Parathyroid adenoma (tissue), 2 donors: ENCODE data around the gene LAMA4.

ENCODE experiments used
- H2AFZ ChIP-seq: fragments of 300-600 bp; sonication (generic); one replicate; pipeline ENCODE4 v1.7.0; 2017; ENCODE audit warnings: antibody characterized with exemption, mild to moderate bottlenecking
- H3K27ac ChIP-seq: fragments of 300-600 bp; sonication (generic); one replicate; pipeline ENCODE4 v1.7.0; 2017
- H3K27me3 ChIP-seq: fragments of 300-600 bp; sonication (generic); one replicate; pipeline ENCODE4 v1.7.0; 2017; ENCODE audit warnings: low read length; ENCODE audit not compliant: control insufficient read depth, insufficient read depth
- H3K36me3 ChIP-seq: fragments of 300-600 bp; sonication (generic); one replicate; pipeline ENCODE4 v1.7.0; 2017; ENCODE audit warnings: low read length; ENCODE audit not compliant: control insufficient read depth, insufficient read depth
- H3K4me1 ChIP-seq: fragments of 300-600 bp; sonication (generic); one replicate; pipeline ENCODE4 v1.7.0; 2017; ENCODE audit warnings: control low read depth
- H3K4me2 ChIP-seq: fragments of 300-600 bp; sonication (generic); one replicate; pipeline ENCODE4 v1.7.0; 2017; ENCODE audit warnings: low read length
- H3K4me3 ChIP-seq: fragments of 300-600 bp; sonication (generic); one replicate; pipeline ENCODE4 v1.7.0; 2017; ENCODE audit warnings: low read depth, low read length
- H3K79me2 ChIP-seq: fragments of 300-600 bp; sonication (generic); one replicate; pipeline ENCODE4 v1.7.0; 2017; ENCODE audit warnings: control low read depth
- H3K9ac ChIP-seq: fragments of 300-600 bp; sonication (generic); one replicate; pipeline ENCODE4 v1.7.0; 2017; ENCODE audit warnings: mild to moderate bottlenecking
- H3K9me3 ChIP-seq: fragments of 300-600 bp; sonication (generic); one replicate; pipeline ENCODE4 v1.7.0; 2017; ENCODE audit warnings: low read length; ENCODE audit not compliant: control insufficient read depth
- TF ChIP-seq, protein P1 (sequence below): fragments of 300-600 bp; sonication (generic); IDR thresholded peaks from one replicate; pipeline ENCODE4 v1.7.0; 2017; ENCODE audit warnings: antibody characterized with exemption, mild to moderate bottlenecking
- donor health status: primary hyperparathyroidism.

The LAMA4 gene

DNA sequence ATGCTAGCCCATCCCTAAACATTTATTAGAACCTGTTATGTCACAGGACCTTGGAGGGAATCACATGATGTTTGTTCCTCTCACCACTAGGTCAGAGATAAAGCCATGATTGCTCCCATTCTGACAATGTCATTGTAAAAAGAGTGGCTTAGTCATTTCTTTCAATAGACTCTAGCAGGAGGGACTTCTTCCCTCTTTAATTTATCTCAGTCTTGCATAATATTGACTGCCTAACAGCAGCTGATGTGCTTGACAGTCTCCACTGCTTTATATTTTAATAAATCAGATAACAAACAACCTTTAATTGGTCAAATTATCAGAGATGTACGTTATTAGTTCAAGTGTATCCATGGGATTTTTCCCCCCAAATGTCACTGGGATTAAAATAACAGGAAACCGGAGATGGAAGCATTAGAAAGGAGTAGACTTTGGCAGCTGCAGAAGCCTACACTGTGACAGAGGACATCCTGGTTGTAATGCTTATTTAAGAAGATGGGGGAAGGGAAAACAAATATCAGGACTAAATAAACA, 39.6 kb downstream of the LAMA4 start:
- H3K9me3 ChIP-seq, result no peaks in the 10 kb centered on the region
- H2AFZ ChIP-seq, result no peak overlapping the region
- no peaks in the 10 kb centered on the region for H3K36me3 ChIP-seq
- H3K4me3 ChIP-seq, result no peak overlapping the region
- TF ChIP-seq, protein P1, sequence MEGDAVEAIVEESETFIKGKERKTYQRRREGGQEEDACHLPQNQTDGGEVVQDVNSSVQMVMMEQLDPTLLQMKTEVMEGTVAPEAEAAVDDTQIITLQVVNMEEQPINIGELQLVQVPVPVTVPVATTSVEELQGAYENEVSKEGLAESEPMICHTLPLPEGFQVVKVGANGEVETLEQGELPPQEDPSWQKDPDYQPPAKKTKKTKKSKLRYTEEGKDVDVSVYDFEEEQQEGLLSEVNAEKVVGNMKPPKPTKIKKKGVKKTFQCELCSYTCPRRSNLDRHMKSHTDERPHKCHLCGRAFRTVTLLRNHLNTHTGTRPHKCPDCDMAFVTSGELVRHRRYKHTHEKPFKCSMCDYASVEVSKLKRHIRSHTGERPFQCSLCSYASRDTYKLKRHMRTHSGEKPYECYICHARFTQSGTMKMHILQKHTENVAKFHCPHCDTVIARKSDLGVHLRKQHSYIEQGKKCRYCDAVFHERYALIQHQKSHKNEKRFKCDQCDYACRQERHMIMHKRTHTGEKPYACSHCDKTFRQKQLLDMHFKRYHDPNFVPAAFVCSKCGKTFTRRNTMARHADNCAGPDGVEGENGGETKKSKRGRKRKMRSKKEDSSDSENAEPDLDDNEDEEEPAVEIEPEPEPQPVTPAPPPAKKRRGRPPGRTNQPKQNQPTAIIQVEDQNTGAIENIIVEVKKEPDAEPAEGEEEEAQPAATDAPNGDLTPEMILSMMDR, result no peak
- peaks cover 6% of the 10 kb centered on the region for H3K4me1 ChIP-seq
- H3K4me2 ChIP-seq, result no peak overlapping the region
- no peaks in the 10 kb centered on the region for H3K27me3 ChIP-seq
- no peak overlapping the region for H3K9ac ChIP-seq
- H3K27ac ChIP-seq, result no peak overlapping the region
- no peaks in the 10 kb centered on the region for H3K79me2 ChIP-seq

- no peak overlapping the region for H3K4me2 ChIP-seq
- no peak overlapping the region for H3K27ac ChIP-seq
- no peak overlapping the region for H2AFZ ChIP-seq
- no peaks in the 10 kb centered on the region for H3K9me3 ChIP-seq
- no peaks in the 10 kb centered on the region for H3K27me3 ChIP-seq
- no peaks in the 10 kb centered on the region for H3K4me1 ChIP-seq
- no peak overlapping the region for H3K4me3 ChIP-seq
- no peaks in the 10 kb centered on the region for H3K36me3 ChIP-seq
- TF ChIP-seq, protein P1, result no peak
- H3K9ac ChIP-seq, result no peak overlapping the region
- no peaks in the 10 kb centered on the region for H3K79me2 ChIP-seq
Observed at GRCh38 chr6:112210852-112211251, 43.5 kb downstream of the LAMA4 start.

- no peak overlapping the region for H3K4me2 ChIP-seq
- H3K9me3 ChIP-seq, result no peaks in the 10 kb centered on the region
- H3K79me2 ChIP-seq, result no peaks in the 10 kb centered on the region
- no peaks in the 10 kb centered on the region for H3K36me3 ChIP-seq
- H3K4me1 ChIP-seq, result no peaks in the 10 kb centered on the region
- no peak overlapping the region for H3K9ac ChIP-seq
- no peak overlapping the region for H3K27ac ChIP-seq
- TF ChIP-seq, protein P1, result no peak
- H3K4me3 ChIP-seq, result no peak overlapping the region
- H3K27me3 ChIP-seq, result no peaks in the 10 kb centered on the region
- H2AFZ ChIP-seq, result no peak overlapping the region
Observed at GRCh38 chr6:112209131-112209530, 45.2 kb downstream of the LAMA4 start.

DNA sequence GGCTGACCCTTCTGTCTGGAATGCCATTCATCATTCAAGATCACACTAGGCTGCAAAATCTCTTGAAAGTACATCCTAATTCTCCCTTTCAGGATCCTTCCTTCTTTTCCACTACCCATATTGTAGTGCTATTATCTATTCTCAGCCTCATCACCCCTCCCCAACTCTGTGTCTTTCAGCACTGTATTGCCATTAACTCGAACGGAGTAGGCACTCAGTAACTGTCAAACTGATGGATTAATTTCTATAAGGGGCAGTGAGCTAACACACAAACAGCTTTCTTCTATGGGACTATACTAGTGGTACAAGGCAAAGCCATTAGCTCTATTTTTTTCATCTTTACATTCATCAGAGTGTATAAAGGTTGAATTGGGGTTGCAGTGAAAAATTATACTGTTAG, 46.6 kb downstream of the LAMA4 start:
- no peaks in the 10 kb centered on the region for H3K4me1 ChIP-seq
- TF ChIP-seq, protein P1, result no peak
- no peak overlapping the region for H3K9ac ChIP-seq
- no peak overlapping the region for H3K27ac ChIP-seq
- H3K36me3 ChIP-seq, result no peaks in the 10 kb centered on the region
- H3K79me2 ChIP-seq, result no peaks in the 10 kb centered on the region
- H3K4me3 ChIP-seq, result no peak overlapping the region
- H2AFZ ChIP-seq, result no peak overlapping the region
- H3K9me3 ChIP-seq, result no peaks in the 10 kb centered on the region
- H3K4me2 ChIP-seq, result no peak overlapping the region
- H3K27me3 ChIP-seq, result no peaks in the 10 kb centered on the region

DNA sequence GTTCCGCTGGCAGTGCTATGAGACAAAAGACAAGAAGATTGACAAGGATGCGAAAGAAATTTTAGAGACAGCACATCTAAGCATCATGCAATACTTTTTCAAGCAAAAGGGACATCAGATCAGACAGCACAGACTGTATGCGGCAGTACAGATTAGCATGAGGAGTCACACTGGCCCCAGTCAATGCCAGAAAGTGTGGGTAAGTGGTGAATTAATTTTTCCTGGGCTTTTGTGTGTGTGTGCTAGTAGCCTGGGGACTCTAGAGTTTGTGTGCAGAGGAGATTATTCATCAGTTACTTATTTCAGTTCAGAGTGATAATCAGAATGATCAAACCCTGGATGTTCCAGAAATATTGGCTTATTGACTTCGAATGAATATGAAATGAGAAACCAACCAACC, 47.2 kb downstream of the LAMA4 start:
- TF ChIP-seq, protein P1, result no peak
- no peaks in the 10 kb centered on the region for H3K9me3 ChIP-seq
- no peak overlapping the region for H3K4me2 ChIP-seq
- H3K79me2 ChIP-seq, result no peaks in the 10 kb centered on the region
- H3K27ac ChIP-seq, result no peak overlapping the region
- no peaks in the 10 kb centered on the region for H3K36me3 ChIP-seq
- no peaks in the 10 kb centered on the region for H3K4me1 ChIP-seq
- H3K27me3 ChIP-seq, result no peaks in the 10 kb centered on the region
- no peak overlapping the region for H2AFZ ChIP-seq
- H3K9ac ChIP-seq, result no peak overlapping the region
- no peak overlapping the region for H3K4me3 ChIP-seq
